K562 (cell line): ENCODE results near the gene DHRS3. TPM values are rescaled to one million over a fixed set of nuclear protein-coding genes. Genes with fewer than 3 reads are reported as not detected.

Experiments used
- ATAC-seq: fragments of 200-7000 bp; cut with Tn5 transposase; 3 replicates; pipeline ENCODE4 v1.9.1; 2020; ENCODE audit warnings: moderate library complexity
- BruUV-seq: library from RNA; stranded (reverse); fragments of 400-500 nt; replicated peaks from 2 replicates; lab custom pipeline; 2021; lab: Mats Ljungman, UMichigan
- CTCF ChIA-PET: fragments of 300-600 bp; formaldehyde crosslinking; extraction: SDS; loops from one replicate; lab custom pipeline; 2021; ENCODE audit warnings: low intra/inter-chr PET ratio; lab: Yijun Ruan, JAX
- POLR2A ChIA-PET: fragments of 300-600, 350-650 bp; sonication (Branson Sonifier 250); formaldehyde crosslinking; extraction: SDS; loops from one replicate; lab custom pipeline; 2021; ENCODE audit warnings: antibody characterized with exemption, inconsistent platforms; lab: Yijun Ruan, JAX
- DNase-seq, 4 experiments: peaks; one replicate each; pipeline versions ENCODE4 v3.0.0 to v3.0.0-alpha.2; 2011 to 2018; ENCODE audit warnings: low spot score in 3 of 4, mixed read lengths in 3 of 4; ENCODE audit errors: extremely low read depth in 1 of 4
- FAIRE-seq: peaks from 2 replicates; lab custom pipeline; 2011; peaks lifted over from hg19 to GRCh38; lab: Jason Lieb, UNC
- H2AFZ ChIP-seq: 2 replicates; pipeline ENCODE4 v1.6.0; 2011; ENCODE audit warnings: low read depth, low read length, control low read depth, inconsistent platforms
- H3K27ac ChIP-seq: fragments of 200-600 bp; 3 replicates; pipeline ENCODE4 v1.8.0; 2011; ENCODE audit warnings: low read depth, mild to moderate bottlenecking, control low read depth, inconsistent platforms, low read length, moderate library complexity, mixed read lengths; ENCODE audit errors: extremely low read depth
- H3K27me3 ChIP-seq, 2 experiments: fragments of 300-600 bp in 1 of 2; 2 replicates in 1 of 2; 3 replicates in 1 of 2; pipeline versions ENCODE4 v1.6.0 to v1.8.0; 2011; ENCODE audit warnings: inconsistent platforms in 2 of 2, low read length in 2 of 2, mild to moderate bottlenecking in 1 of 2, mixed read lengths in 1 of 2, moderate library complexity in 1 of 2; ENCODE audit not compliant: control insufficient read depth in 2 of 2, insufficient read depth in 2 of 2
- H3K36me3 ChIP-seq: fragments of 300-600 bp; 3 replicates; pipeline ENCODE4 v1.8.0; 2011; ENCODE audit warnings: mild to moderate bottlenecking, low read length, inconsistent platforms; ENCODE audit not compliant: control insufficient read depth, insufficient read depth
- H3K4me1 ChIP-seq, 2 experiments: fragments of 200-600 bp in 1 of 2; replicated peaks in 1 of 2; 2 replicates in 1 of 2; 3 replicates in 1 of 2; pipeline versions ENCODE4 v1.5.1 to v1.8.0; 2011; ENCODE audit warnings: inconsistent platforms in 2 of 2, low read length in 2 of 2, mild to moderate bottlenecking in 1 of 2, mixed read lengths in 1 of 2, moderate library complexity in 1 of 2; ENCODE audit not compliant: control insufficient read depth in 2 of 2, insufficient read depth in 2 of 2
- H3K4me2 ChIP-seq: 2 replicates; pipeline ENCODE4 v1.6.1; 2011; ENCODE audit warnings: low read length, control low read depth, inconsistent platforms, mixed read lengths; ENCODE audit not compliant: insufficient read depth
- H3K4me3 ChIP-seq: fragments of 200-600 bp; sonication (generic), shearing (Covaris generic); 2 replicates; pipeline ENCODE4 v1.5.1; 2016; ENCODE audit warnings: control low read depth, inconsistent platforms
- H3K79me2 ChIP-seq: fragments of 200-600 bp; 3 replicates; pipeline ENCODE4 v1.8.0; 2011; ENCODE audit warnings: low read length, inconsistent platforms; ENCODE audit not compliant: control insufficient read depth, insufficient read depth
- H3K9ac ChIP-seq, 2 experiments: 2 replicates each; pipeline versions ENCODE4 v1.6.0 to v1.6.1; 2011; ENCODE audit warnings: low read depth in 2 of 2, low read length in 2 of 2, control low read depth in 1 of 2, inconsistent platforms in 1 of 2, mild to moderate bottlenecking in 1 of 2, mixed read lengths in 1 of 2; ENCODE audit not compliant: insufficient read depth in 1 of 2
- H3K9me1 ChIP-seq: one replicate; pipeline ENCODE4 v1.6.0; 2011; ENCODE audit warnings: inconsistent platforms, mild to moderate bottlenecking, low read length, moderate library complexity; ENCODE audit not compliant: control insufficient read depth, insufficient read depth
- H3K9me3 ChIP-seq: replicated peaks from 2 replicates; pipeline ENCODE4 v1.5.1; 2011; ENCODE audit warnings: low read depth, low read length, inconsistent platforms; ENCODE audit not compliant: control insufficient read depth, insufficient read depth
- H4K20me1 ChIP-seq: replicated peaks from 2 replicates; pipeline ENCODE4 v1.6.1; 2011; ENCODE audit warnings: low read length, inconsistent platforms, mixed read lengths; ENCODE audit not compliant: control insufficient read depth, insufficient read depth
- DEAF1 ChIP-seq: fragments of 450-650 bp; formaldehyde crosslinking; IDR thresholded peaks from 2 replicates; pipeline ENCODE4 v1.4.0; 2020; ENCODE audit warnings: mild to moderate bottlenecking, moderate library complexity
- SAFB ChIP-seq: fragments of 200-400 bp; formaldehyde crosslinking; IDR thresholded peaks from 2 replicates; pipeline ENCODE4 v1.6.1; 2017; ENCODE audit warnings: low read depth, low read length, borderline replicate concordance
- SRF ChIP-seq, 2 experiments: fragments of 250-450, 450-650 bp in 1 of 2; sonication (Bioruptor Pico) in 1 of 2; sonication (generic) in 1 of 2; formaldehyde crosslinking; IDR thresholded peaks; 2 replicates each; pipeline versions ENCODE4 v1.5.0 to v1.5.1; 2020 to 2022; ENCODE audit warnings: mild to moderate bottlenecking in 1 of 2, missing genetic modification reagents in 1 of 2
- TAF15 ChIP-seq: fragments of 200-400 bp; formaldehyde crosslinking; IDR thresholded peaks from 2 replicates; pipeline ENCODE4 v1.6.1; 2017; ENCODE audit warnings: mild to moderate bottlenecking, low read depth, low read length, moderate library complexity
- TGIF2 ChIP-seq: sonication (generic); formaldehyde crosslinking; IDR thresholded peaks from 2 replicates; pipeline ENCODE4 v1.8.1; 2022; ENCODE audit warnings: mild to moderate bottlenecking, missing genetic modification reagents, moderate library complexity
- ZBTB33 ChIP-seq: sonication (generic); formaldehyde crosslinking; IDR thresholded peaks from 2 replicates; pipeline ENCODE4 v1.8.1; 2023; ENCODE audit warnings: mild to moderate bottlenecking, missing genetic modification reagents
- ZBTB5 ChIP-seq: fragments of 450-650 bp; IDR thresholded peaks from 2 replicates; pipeline ENCODE4 v1.6.1; 2017; ENCODE audit warnings: antibody characterized with exemption
- ZNF212 ChIP-seq: fragments of 450-650 bp; formaldehyde crosslinking; IDR thresholded peaks from 2 replicates; pipeline ENCODE4 v1.4.0; 2020; ENCODE audit warnings: mild to moderate bottlenecking
- WGBS: fragments of 100-300 bp; shearing (Covaris generic); methylation state at CpG from one replicate; pipeline ENCODE4 v1.1.6; 2016; ENCODE audit warnings: low coverage, mixed read lengths; ENCODE audit not compliant: insufficient coverage; ENCODE audit errors: missing lambda C conversion rate; 5-methylcytosine and 5-hydroxymethylcytosine counted together
- in situ Hi-C: fragments of 300-500 bp; cut with MboI; formaldehyde crosslinking; loops from 4 replicates; pipeline ENCODE4 v1.15.0; 2018; ENCODE audit warnings: inconsistent platforms, mixed read lengths
- intact Hi-C: fragments of 100-400 bp; cut with micrococcal nuclease; formaldehyde crosslinking; loops from 2 replicates; pipeline ENCODE4 v1.14.2; 2022
- polyA plus RNA-seq, 8 experiments: library from polyadenylated mRNA; depleted of rRNA in 4 of 8; stranded (reverse) in 5 of 8; unstranded in 3 of 8; fragments of >200 nt; fragmentation: Nextera tagmentation in 2 of 8; fragmentation: Illumina TruSeq in 1 of 8; extraction: Ambion mirVana in 2 of 8; extraction: Trizol in 1 of 8; gene quantifications; 2 replicates each; pipeline versions ENCODE4 v1.2.1 to v1.2.3, GENCODE V29; 2011 to 2014; ENCODE audit warnings: inconsistent platforms in 1 of 8, missing spikeins in 1 of 8
- total RNA-seq, 7 experiments: library from RNA; depleted of rRNA in 6 of 7; stranded (reverse); fragments of >200 nt in 6 of 7; fragmentation: Illumina TruSeq in 2 of 7; extraction: Trizol in 2 of 7; gene quantifications; 2 replicates each; pipeline versions ENCODE4 v1.2.1 to v1.2.3, GENCODE V29; 2011 to 2021; ENCODE audit warnings: low replicate concordance in 1 of 7

Gene DHRS3
- total and polyA plus RNA-seq, 9 of the 15 experiments (the other 6 are each of a cell fraction or from before 2014, with no cell fraction given): 21.0 to 116 (median 58.7) TPM

- no peak overlapping the region for H3K4me3 ChIP-seq
- intact Hi-C loops: no loop called here
- FAIRE-seq: no peak
Observed at GRCh38 chr1:12597792-12598191, 20.2 kb downstream of the DHRS3 start.

GRCh38 chr1:12596007-12596821, 21.8 kb downstream of the DHRS3 start:
- POLR2A ChIA-PET: interaction anchor here (0.6 to 1.3 kb wide), 2 partner anchors 19 to 85 kb away, joined by 3 read pairs; no protein-coding TSS in a partner anchor
- intact Hi-C loops (no loop called here), in situ Hi-C loops (no loop called here)
- BruUV-seq: no TSS peak
- Histone ChIP-seq H3K4me3 (no peak overlapping the region), H2AFZ (no peak overlapping the region), H3K9me3 (no peaks in the 10 kb centered on the region), H4K20me1 (peaks cover 4% of the 10 kb centered on the region), H3K9ac (peak overlapping the region in 1 of 2 experiments; percentile 31; a peak in 2 of 4 replicates), H3K9me1 (peaks cover 3% of the 10 kb centered on the region), H3K4me1 (peaks cover 2 to 36% of the 10 kb centered on the region in 2 experiments; a peak in 4 of 5 replicates), H3K79me2 (peaks cover 89% of the 10 kb centered on the region), H3K27ac (no peak overlapping the region), H3K27me3 (no peaks in the 10 kb centered on the region), H3K36me3 (peaks cover 75% of the 10 kb centered on the region), H3K4me2 (no peak overlapping the region)
- no peak for FAIRE-seq
- peak; percentile 25; the same call in 2 of the 3 replicates for ATAC-seq
- 82% methylated on average over 37 of the region's 39 CpGs for WGBS
- no peak for DNase-seq
- CTCF ChIA-PET: no interaction called here
- TF ChIP-seq ZBTB5 (no peak), ZBTB33 (peak; percentile 99), ZNF212 (CRISPR knock-in tag) (no peak), DEAF1 (CRISPR knock-in tag) (no peak), SRF (CRISPR knock-in tag; IDR thresholded peaks at IDR 0.05) (no peak), TGIF2 (CRISPR knock-in tag) (0 out of 2 replicates have a peak, but pooled peaks have one; percentile 68)

More at GRCh38 chr1:12597792-12598191, 20.2 kb downstream of the DHRS3 start:
- POLR2A ChIA-PET: interaction anchor here (0.9 to 1.8 kb wide), 4 partner anchors 17 to 159 kb away, joined by 3 to 7 read pairs (median 4); no protein-coding TSS in a partner anchor
- peaks cover 12% of the 10 kb centered on the region for H3K9me1 ChIP-seq
- H3K27me3 ChIP-seq: no peaks in the 10 kb centered on the region
- no peak overlapping the region for H3K27ac ChIP-seq
- H3K36me3 ChIP-seq: peaks cover 74% of the 10 kb centered on the region
- BruUV-seq: no TSS peak
- H4K20me1 ChIP-seq: peaks cover 18% of the 10 kb centered on the region
- TF ChIP-seq TAF15: no peak
- TF ChIP-seq SAFB: no peak
- TF ChIP-seq, all 486 proteins: peak for 0
- DNase-seq: no peak
- Histone ChIP-seq H3K9ac (no peak overlapping the region), H3K79me2 (peaks cover 89% of the 10 kb centered on the region), H3K4me2 (no peak overlapping the region), H3K4me1 (peaks cover 18 to 41% of the 10 kb centered on the region in 2 experiments), H2AFZ (no peak overlapping the region), H3K9me3 (no peaks in the 10 kb centered on the region)
- 89% methylated on average over 10 of the region's 10 CpGs for WGBS
- no peak for ATAC-seq
- in situ Hi-C loops: no loop called here
- CTCF ChIA-PET: no interaction called here
